OCI-LY7 (cell line): ENCODE measurements around the gene RTN4R. TPM values are rescaled to one million over a fixed set of nuclear protein-coding genes. Genes with fewer than 3 reads are reported as not detected.
"Not testable (repeated sequence)": the region's sequence is repeated elsewhere in the genome, so short reads cannot be mapped to it uniquely, and the experiment has no call there.

Experiments used
- BruUV-seq: library from RNA; stranded (reverse); fragments of 400-500 nt; replicated peaks from 2 replicates; lab custom pipeline; 2021; lab: Mats Ljungman, UMichigan
- CTCF ChIA-PET: fragments of 300-600 bp; sonication (Branson Sonifier 250); formaldehyde crosslinking; loops from one replicate; lab custom pipeline; 2022; ENCODE audit warnings: antibody characterized with exemption; ENCODE audit not compliant: unreplicated experiment; lab: Charles Lee
- POLR2A ChIA-PET: fragments of 300-600 bp; sonication (Branson Sonifier 250); formaldehyde crosslinking; loops from one replicate; lab custom pipeline; 2022; ENCODE audit warnings: antibody characterized with exemption; lab: Charles Lee
- DNase-seq: peaks from one replicate; pipeline ENCODE4 v3.0.0-alpha.2; 2015; ENCODE audit warnings: low spot score
- H2AFZ ChIP-seq: fragments of 200-600 bp; sonication (generic), shearing (Covaris generic); 2 replicates; pipeline ENCODE4 v1.6.1; 2014; ENCODE audit warnings: mild to moderate bottlenecking, antibody characterized with exemption, low read length, moderate library complexity
- H3K27ac ChIP-seq: fragments of 200-600 bp; sonication (generic); 2 replicates; pipeline ENCODE4 v1.5.1; 2014; ENCODE audit warnings: mixed run types, low read depth, mild to moderate bottlenecking, moderate library complexity, low read length, inconsistent platforms; ENCODE audit not compliant: poor library complexity, severe bottlenecking
- H3K36me3 ChIP-seq: fragments of 200-600 bp; sonication (generic); 2 replicates; pipeline ENCODE4 v1.6.1; 2014; ENCODE audit warnings: mild to moderate bottlenecking, antibody characterized with exemption, low read length, moderate library complexity, mixed read lengths; ENCODE audit not compliant: insufficient read depth
- H3K4me1 ChIP-seq: fragments of 200-600 bp; sonication (generic); 2 replicates; pipeline ENCODE4 v1.5.1; 2014; ENCODE audit warnings: mild to moderate bottlenecking, low read length; ENCODE audit not compliant: insufficient read depth, poor library complexity, severe bottlenecking
- H3K4me2 ChIP-seq: fragments of 200-600 bp; sonication (generic); 2 replicates; pipeline ENCODE4 v1.6.1; 2014; ENCODE audit warnings: mild to moderate bottlenecking, low read length
- H3K4me3 ChIP-seq: fragments of 200-600 bp; sonication (generic); 2 replicates; pipeline ENCODE4 v1.5.1; 2014; ENCODE audit warnings: mild to moderate bottlenecking, low read depth, low read length; ENCODE audit not compliant: poor library complexity, severe bottlenecking
- H3K79me2 ChIP-seq: fragments of 200-600 bp; sonication (generic); 2 replicates; pipeline ENCODE4 v1.6.1; 2016; ENCODE audit warnings: low read depth, mild to moderate bottlenecking, low read length, moderate library complexity, mixed read lengths; ENCODE audit not compliant: insufficient read depth
- H3K9me2 ChIP-seq: fragments of 200-600 bp; sonication (generic); 2 replicates; pipeline ENCODE4 v1.6.1; 2016; ENCODE audit warnings: mild to moderate bottlenecking, low read length, mixed read lengths; ENCODE audit not compliant: insufficient read depth
- H3K9me3 ChIP-seq: fragments of 200-600 bp; sonication (generic); 2 replicates; pipeline ENCODE4 v1.6.1; 2014; ENCODE audit warnings: mild to moderate bottlenecking, mixed run types, low read length, mixed read lengths
- H4K20me1 ChIP-seq: fragments of 200-600 bp; sonication (generic); 2 replicates; pipeline ENCODE4 v1.6.1; 2014; ENCODE audit warnings: mild to moderate bottlenecking, antibody characterized with exemption, low read length, moderate library complexity, mixed read lengths; ENCODE audit not compliant: insufficient read depth
- EZH2phosphoT487 ChIP-seq: fragments of 200-600 bp; sonication (generic); IDR thresholded peaks from 2 replicates; pipeline ENCODE4 v1.6.1; 2018; ENCODE audit warnings: low read depth, borderline replicate concordance, mild to moderate bottlenecking, mixed run types, antibody characterized with exemption, low read length, moderate library complexity, mixed read lengths
- intact Hi-C: fragments of 100-400 bp; cut with micrococcal nuclease; formaldehyde crosslinking; loops from one replicate; pipeline ENCODE4 v1.10.0; 2022; ENCODE audit not compliant: unreplicated experiment
- total RNA-seq, 2 experiments: library from RNA; depleted of rRNA in 1 of 2; stranded (reverse); fragments of >200 nt in 1 of 2; shearing (Covaris generic) in 1 of 2; gene quantifications; 2 replicates each; pipeline ENCODE4 v1.2.3, GENCODE V29; 2014 to 2022
- TF ChIP-seq, protein P1 (sequence below): fragments of 200-600 bp; sonication (generic); conservative IDR thresholded peaks from 2 replicates; pipeline ENCODE4 v1.5.1; 2014; ENCODE audit warnings: mild to moderate bottlenecking, antibody characterized with exemption, low read length, moderate library complexity, mixed read lengths

RTN4R gene
- total RNA-seq, 2 experiments from 2014 or later: not detected

DNA sequence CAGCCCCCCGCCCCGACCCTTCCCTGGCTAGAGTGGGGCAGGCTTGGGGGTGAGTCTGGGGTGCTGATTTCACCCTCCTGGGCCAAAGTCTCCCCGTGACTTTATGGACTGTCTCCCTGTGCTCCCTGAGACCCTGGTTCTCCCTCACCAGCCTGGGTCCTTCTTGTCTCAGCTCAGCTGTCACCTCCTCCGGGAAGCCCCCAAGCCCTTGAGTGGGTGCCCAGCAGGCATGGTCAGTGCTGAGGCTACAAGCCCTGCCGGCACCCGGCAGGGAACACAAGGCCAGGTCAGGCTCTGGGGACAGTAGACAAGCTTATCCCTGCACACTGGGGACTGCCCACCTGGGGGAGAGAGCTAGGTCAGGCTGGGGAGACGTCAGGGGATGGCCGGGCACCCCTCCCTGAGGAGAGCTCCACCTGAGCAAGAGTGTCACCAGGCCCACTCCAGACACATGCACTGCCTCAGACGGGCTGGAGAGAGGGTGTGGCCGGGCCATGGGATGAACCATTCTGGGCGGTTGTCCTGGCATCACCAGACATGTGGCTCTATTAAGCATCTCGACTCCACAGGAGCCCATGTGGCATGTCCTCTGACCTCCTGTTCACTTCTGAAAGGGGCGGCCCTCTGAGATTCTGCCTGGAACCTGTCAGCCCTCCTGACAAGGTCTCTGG, 22.6 kb upstream of the RTN4R start:
- H3K4me1 ChIP-seq: no peaks in the 10 kb centered on the region
- H3K36me3 ChIP-seq: no peaks in the 10 kb centered on the region
- ChIA-PET POLR2A (no interaction called here), CTCF (no interaction called here)
- no peak overlapping the region for H3K27ac ChIP-seq
- no peaks in the 10 kb centered on the region for H3K9me2 ChIP-seq
- H3K9me3 ChIP-seq: no peaks in the 10 kb centered on the region
- no peaks in the 10 kb centered on the region for H3K79me2 ChIP-seq
- H4K20me1 ChIP-seq: no peaks in the 10 kb centered on the region
- DNase-seq: no peak
- H3K4me2 ChIP-seq: no peak overlapping the region
- intact Hi-C loops: no loop called here
- no peak for TF ChIP-seq EZH2phosphoT487
- TF ChIP-seq, protein P1, sequence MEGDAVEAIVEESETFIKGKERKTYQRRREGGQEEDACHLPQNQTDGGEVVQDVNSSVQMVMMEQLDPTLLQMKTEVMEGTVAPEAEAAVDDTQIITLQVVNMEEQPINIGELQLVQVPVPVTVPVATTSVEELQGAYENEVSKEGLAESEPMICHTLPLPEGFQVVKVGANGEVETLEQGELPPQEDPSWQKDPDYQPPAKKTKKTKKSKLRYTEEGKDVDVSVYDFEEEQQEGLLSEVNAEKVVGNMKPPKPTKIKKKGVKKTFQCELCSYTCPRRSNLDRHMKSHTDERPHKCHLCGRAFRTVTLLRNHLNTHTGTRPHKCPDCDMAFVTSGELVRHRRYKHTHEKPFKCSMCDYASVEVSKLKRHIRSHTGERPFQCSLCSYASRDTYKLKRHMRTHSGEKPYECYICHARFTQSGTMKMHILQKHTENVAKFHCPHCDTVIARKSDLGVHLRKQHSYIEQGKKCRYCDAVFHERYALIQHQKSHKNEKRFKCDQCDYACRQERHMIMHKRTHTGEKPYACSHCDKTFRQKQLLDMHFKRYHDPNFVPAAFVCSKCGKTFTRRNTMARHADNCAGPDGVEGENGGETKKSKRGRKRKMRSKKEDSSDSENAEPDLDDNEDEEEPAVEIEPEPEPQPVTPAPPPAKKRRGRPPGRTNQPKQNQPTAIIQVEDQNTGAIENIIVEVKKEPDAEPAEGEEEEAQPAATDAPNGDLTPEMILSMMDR: no peak
- BruUV-seq: no TSS peak
- H2AFZ ChIP-seq: no peak overlapping the region
- no peak overlapping the region for H3K4me3 ChIP-seq

DNA sequence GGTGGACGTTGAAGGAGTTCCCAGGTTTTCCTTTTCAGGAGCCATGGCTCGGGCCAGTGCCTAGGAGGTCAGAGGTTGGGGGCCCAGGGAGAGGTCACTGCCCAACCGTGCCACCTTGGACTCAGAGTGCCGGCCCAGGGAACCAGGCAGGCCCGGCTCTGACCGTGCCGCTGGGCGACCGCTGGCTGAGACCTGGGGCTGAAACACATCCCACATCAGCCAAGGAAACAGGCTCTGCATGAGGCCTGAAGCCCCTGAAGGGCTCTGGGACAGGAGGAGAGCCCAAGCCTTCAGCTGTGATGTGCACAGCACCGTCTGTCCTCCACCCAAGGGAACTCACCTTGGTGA, 21.9 kb upstream of the RTN4R start:
- no peaks in the 10 kb centered on the region for H4K20me1 ChIP-seq

GRCh38 chr22:20289182-20290044, 21.3 kb upstream of the RTN4R start:
- POLR2A ChIA-PET, H3K4me2 ChIP-seq, H3K36me3 ChIP-seq, H3K79me2 ChIP-seq, CTCF ChIA-PET, BruUV-seq, H3K4me1 ChIP-seq, H4K20me1 ChIP-seq, intact Hi-C loops, H3K9me3 ChIP-seq, H3K27ac ChIP-seq, H2AFZ ChIP-seq, H3K9me2 ChIP-seq, H3K4me3 ChIP-seq, DNase-seq: not testable (repeated sequence)

More for the DNA sequence above, 21.9 kb upstream of the RTN4R start:
- H3K27ac ChIP-seq: no peak overlapping the region
- ChIA-PET POLR2A (no interaction called here), CTCF (no interaction called here)
- no peak overlapping the region for H2AFZ ChIP-seq
- no peaks in the 10 kb centered on the region for H3K9me2 ChIP-seq
- no peak overlapping the region for H3K4me3 ChIP-seq
- no peaks in the 10 kb centered on the region for H3K4me1 ChIP-seq
- intact Hi-C loops: no loop called here
- TF ChIP-seq, protein P1: no peak
- TF ChIP-seq EZH2phosphoT487: no peak
- BruUV-seq: no TSS peak
- no peak overlapping the region for H3K4me2 ChIP-seq
- H3K79me2 ChIP-seq: no peaks in the 10 kb centered on the region
- no peak for DNase-seq
- H3K9me3 ChIP-seq: no peaks in the 10 kb centered on the region
- no peaks in the 10 kb centered on the region for H3K36me3 ChIP-seq

- H3K4me3 ChIP-seq, H3K27ac ChIP-seq, H3K9me2 ChIP-seq, H3K79me2 ChIP-seq, H3K4me2 ChIP-seq, H2AFZ ChIP-seq, intact Hi-C loops, BruUV-seq, H4K20me1 ChIP-seq, H3K36me3 ChIP-seq, POLR2A ChIA-PET, H3K4me1 ChIP-seq, DNase-seq, CTCF ChIA-PET, H3K9me3 ChIP-seq: not testable (repeated sequence)
Measured at GRCh38 chr22:20286784-20287423, 18.8 kb upstream of the RTN4R start.
